ENCODE data around the gene ZNF43.
A peak's percentile ranks its signal among the peaks of the same experiment; 100 is the strongest.
"Not testable (repeated sequence)": the region's sequence is repeated elsewhere in the genome, so short reads cannot be mapped to it uniquely, and the experiment has no call there.

Gene ZNF43

DNA sequence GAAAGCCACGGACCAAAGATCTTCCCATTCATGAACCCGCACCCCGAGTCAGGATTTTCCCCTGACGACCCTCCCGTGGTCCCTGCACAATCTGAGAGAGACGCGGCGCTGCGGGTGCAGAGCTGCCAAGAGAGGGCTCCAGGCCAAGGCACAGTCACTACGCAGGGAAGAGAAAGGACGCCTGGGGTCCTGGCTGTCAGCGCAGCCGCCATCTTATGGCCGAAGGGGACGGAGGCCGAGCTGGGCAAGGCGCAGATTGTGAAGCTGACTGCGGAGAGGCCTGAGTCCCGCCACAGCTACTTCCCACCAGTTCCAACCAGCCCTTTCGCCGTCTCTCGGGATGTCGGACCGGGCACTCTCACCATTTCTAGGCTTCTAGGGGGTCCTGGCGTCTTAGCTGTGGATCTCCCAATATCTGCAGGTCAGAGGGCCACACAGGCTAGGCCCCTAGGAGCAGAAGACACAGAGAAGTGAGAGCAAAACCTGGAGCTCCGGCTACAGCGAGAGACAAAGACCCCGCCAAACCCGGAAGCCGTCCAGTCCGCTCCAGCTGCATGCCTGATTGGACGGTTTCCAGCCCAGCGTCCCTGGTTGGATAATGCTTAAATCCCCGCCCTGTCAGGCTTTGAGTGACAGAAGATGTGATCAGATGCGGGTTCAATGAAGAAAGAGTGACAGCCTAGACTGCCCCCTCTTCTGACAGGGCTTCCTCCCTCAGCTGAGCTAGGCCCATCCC, 68.7 kb downstream of the ZNF43 start, which contains the start of gene ZNF100:
Gene ZNF100 (minus strand): TSS at position 515 of the 736 bp plus-strand sequence. CDS start 150 bp downstream, at position 365.
- Histone ChIP-seq H3K27ac (ENCODE audit: poor library complexity, severe bottlenecking) (peak within 1 kb of the TSS; percentile 37), H3K9me3 (ENCODE audit: severe bottlenecking) (peaks cover 2% of the 10 kb centered on the region), H3K4me3 (ENCODE audit: severe bottlenecking) (peak within 1 kb of the TSS; percentile 62), H3K27me3 (ENCODE audit: insufficient read depth, poor library complexity, severe bottlenecking) (no peaks in the 10 kb centered on the region), H3K36me3 (ENCODE audit: low read depth) (peaks cover 37% of the 10 kb centered on the region), H3K4me1 (ENCODE audit: insufficient read depth, poor library complexity, severe bottlenecking) (no peaks in the 10 kb centered on the region)
- DNase-seq (ENCODE audit: low spot score): peak; percentile 85
- TF ChIP-seq, protein P1, sequence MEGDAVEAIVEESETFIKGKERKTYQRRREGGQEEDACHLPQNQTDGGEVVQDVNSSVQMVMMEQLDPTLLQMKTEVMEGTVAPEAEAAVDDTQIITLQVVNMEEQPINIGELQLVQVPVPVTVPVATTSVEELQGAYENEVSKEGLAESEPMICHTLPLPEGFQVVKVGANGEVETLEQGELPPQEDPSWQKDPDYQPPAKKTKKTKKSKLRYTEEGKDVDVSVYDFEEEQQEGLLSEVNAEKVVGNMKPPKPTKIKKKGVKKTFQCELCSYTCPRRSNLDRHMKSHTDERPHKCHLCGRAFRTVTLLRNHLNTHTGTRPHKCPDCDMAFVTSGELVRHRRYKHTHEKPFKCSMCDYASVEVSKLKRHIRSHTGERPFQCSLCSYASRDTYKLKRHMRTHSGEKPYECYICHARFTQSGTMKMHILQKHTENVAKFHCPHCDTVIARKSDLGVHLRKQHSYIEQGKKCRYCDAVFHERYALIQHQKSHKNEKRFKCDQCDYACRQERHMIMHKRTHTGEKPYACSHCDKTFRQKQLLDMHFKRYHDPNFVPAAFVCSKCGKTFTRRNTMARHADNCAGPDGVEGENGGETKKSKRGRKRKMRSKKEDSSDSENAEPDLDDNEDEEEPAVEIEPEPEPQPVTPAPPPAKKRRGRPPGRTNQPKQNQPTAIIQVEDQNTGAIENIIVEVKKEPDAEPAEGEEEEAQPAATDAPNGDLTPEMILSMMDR (IDR thresholded peaks at IDR 0.05; ENCODE audit: poor library complexity, severe bottlenecking): no peak
- ATAC-seq (ENCODE audit: low read depth): peak; percentile 96

GRCh38 chr19:21766705-21767064, 69.3 kb downstream of the ZNF43 start:
- peaks cover 39% of the 10 kb centered on the region for H3K36me3 ChIP-seq (ENCODE audit: low read depth)
- not testable (repeated sequence) for H3K4me1 ChIP-seq (ENCODE audit: insufficient read depth, poor library complexity, severe bottlenecking); H3K9me3 ChIP-seq (ENCODE audit: severe bottlenecking); H3K27me3 ChIP-seq (ENCODE audit: insufficient read depth, poor library complexity, severe bottlenecking); ATAC-seq (ENCODE audit: low read depth); DNase-seq (ENCODE audit: low spot score)
- peak overlapping the region; percentile 62 for H3K4me3 ChIP-seq (ENCODE audit: severe bottlenecking)
- H3K27ac ChIP-seq (ENCODE audit: poor library complexity, severe bottlenecking): peak overlapping the region; percentile 37

DNA sequence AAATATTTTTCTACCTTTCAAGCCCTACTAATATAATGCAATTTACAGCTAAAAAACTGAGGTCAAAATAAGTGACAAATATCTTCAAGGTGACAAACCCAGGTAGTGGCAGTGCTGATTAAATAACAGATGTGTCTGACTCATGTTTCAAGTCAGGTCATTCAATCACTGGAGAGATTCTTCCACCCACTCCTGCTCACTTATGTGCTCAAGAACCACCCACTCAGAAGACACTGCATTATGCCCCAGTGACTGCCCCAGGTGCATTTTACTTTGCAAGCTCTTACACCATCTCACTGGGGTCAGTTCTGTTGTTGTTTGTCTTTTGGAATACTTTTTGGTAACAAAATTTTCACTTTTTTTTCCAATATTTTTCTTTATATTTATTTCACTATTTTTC, 70.8 kb downstream of the ZNF43 start:
- TF ChIP-seq, protein P1 (IDR thresholded peaks at IDR 0.05; ENCODE audit: poor library complexity, severe bottlenecking): no peak
- Histone ChIP-seq H3K4me1 (ENCODE audit: insufficient read depth, poor library complexity, severe bottlenecking) (no peaks in the 10 kb centered on the region), H3K27ac (ENCODE audit: poor library complexity, severe bottlenecking) (no peak overlapping the region), H3K36me3 (ENCODE audit: low read depth) (peaks cover 53% of the 10 kb centered on the region), H3K9me3 (ENCODE audit: severe bottlenecking) (no peaks in the 10 kb centered on the region), H3K27me3 (ENCODE audit: insufficient read depth, poor library complexity, severe bottlenecking) (no peaks in the 10 kb centered on the region), H3K4me3 (ENCODE audit: severe bottlenecking) (no peak overlapping the region)
- no peak for DNase-seq (ENCODE audit: low spot score)
- ATAC-seq (ENCODE audit: low read depth): no peak

GRCh38 chr19:21761547-21761946, 74.4 kb downstream of the ZNF43 start:
- H3K36me3 ChIP-seq (ENCODE audit: low read depth): peaks cover 57% of the 10 kb centered on the region
- H3K4me1 ChIP-seq (ENCODE audit: insufficient read depth, poor library complexity, severe bottlenecking); H3K4me3 ChIP-seq (ENCODE audit: severe bottlenecking); ATAC-seq (ENCODE audit: low read depth); DNase-seq (ENCODE audit: low spot score); H3K27me3 ChIP-seq (ENCODE audit: insufficient read depth, poor library complexity, severe bottlenecking); H3K27ac ChIP-seq (ENCODE audit: poor library complexity, severe bottlenecking); H3K9me3 ChIP-seq (ENCODE audit: severe bottlenecking): not testable (repeated sequence)

GRCh38 chr19:21758296-21758695, 77.7 kb downstream of the ZNF43 start:
- peaks cover 43% of the 10 kb centered on the region for H3K36me3 ChIP-seq (ENCODE audit: low read depth)
- no peak overlapping the region for H3K4me3 ChIP-seq (ENCODE audit: severe bottlenecking)
- no peak for DNase-seq (ENCODE audit: low spot score)
- H3K4me1 ChIP-seq (ENCODE audit: insufficient read depth, poor library complexity, severe bottlenecking): no peaks in the 10 kb centered on the region
- no peaks in the 10 kb centered on the region for H3K27me3 ChIP-seq (ENCODE audit: insufficient read depth, poor library complexity, severe bottlenecking)
- H3K27ac ChIP-seq (ENCODE audit: poor library complexity, severe bottlenecking): no peak overlapping the region
- H3K9me3 ChIP-seq (ENCODE audit: severe bottlenecking): no peaks in the 10 kb centered on the region
- TF ChIP-seq, protein P1 (IDR thresholded peaks at IDR 0.05; ENCODE audit: poor library complexity, severe bottlenecking): no peak
- ATAC-seq (ENCODE audit: low read depth): no peak

DNA sequence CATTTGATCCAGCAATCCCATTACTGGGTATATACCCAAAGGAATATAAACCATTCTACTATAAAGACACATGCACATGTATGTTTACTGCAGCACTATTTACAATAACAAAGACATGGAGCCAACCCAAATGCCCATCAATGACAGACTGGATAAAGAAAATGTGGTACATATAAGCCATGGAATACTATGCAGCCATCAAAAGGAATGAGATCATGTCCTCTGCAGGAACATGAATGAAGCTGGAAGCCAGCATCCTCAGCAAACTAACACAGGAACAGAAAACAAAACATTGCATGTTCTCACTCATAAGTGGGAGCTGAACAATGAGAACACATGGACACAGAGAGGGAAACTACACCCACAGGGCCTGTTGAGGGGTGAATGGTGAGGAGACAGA, 80.4 kb downstream of the ZNF43 start:
- not testable (repeated sequence) for ATAC-seq (ENCODE audit: low read depth); H3K27ac ChIP-seq (ENCODE audit: poor library complexity, severe bottlenecking); H3K4me3 ChIP-seq (ENCODE audit: severe bottlenecking); H3K27me3 ChIP-seq (ENCODE audit: insufficient read depth, poor library complexity, severe bottlenecking); H3K9me3 ChIP-seq (ENCODE audit: severe bottlenecking); DNase-seq (ENCODE audit: low spot score); H3K4me1 ChIP-seq (ENCODE audit: insufficient read depth, poor library complexity, severe bottlenecking)
- peaks cover 27% of the 10 kb centered on the region for H3K36me3 ChIP-seq (ENCODE audit: low read depth)
